A673 (cell line): ENCODE data around the gene METTL25B.

Source experiments
- EZH2 ChIP-seq: fragments of 200-600 bp; sonication (generic); IDR thresholded peaks from 2 replicates; pipeline ENCODE4 v1.6.1; 2017; ENCODE audit warnings: borderline replicate concordance, low read depth, mild to moderate bottlenecking, mixed read lengths, antibody characterized with exemption, low read length; ENCODE audit not compliant: poor library complexity, severe bottlenecking
- TF ChIP-seq, protein P1 (sequence below): fragments of 300-800, 200-600 bp; sonication (generic); conservative IDR thresholded peaks from 2 replicates; pipeline ENCODE4 v1.5.1; 2017; ENCODE audit warnings: low read depth, mild to moderate bottlenecking, antibody characterized with exemption, low read length, moderate library complexity, mixed read lengths

DNA sequence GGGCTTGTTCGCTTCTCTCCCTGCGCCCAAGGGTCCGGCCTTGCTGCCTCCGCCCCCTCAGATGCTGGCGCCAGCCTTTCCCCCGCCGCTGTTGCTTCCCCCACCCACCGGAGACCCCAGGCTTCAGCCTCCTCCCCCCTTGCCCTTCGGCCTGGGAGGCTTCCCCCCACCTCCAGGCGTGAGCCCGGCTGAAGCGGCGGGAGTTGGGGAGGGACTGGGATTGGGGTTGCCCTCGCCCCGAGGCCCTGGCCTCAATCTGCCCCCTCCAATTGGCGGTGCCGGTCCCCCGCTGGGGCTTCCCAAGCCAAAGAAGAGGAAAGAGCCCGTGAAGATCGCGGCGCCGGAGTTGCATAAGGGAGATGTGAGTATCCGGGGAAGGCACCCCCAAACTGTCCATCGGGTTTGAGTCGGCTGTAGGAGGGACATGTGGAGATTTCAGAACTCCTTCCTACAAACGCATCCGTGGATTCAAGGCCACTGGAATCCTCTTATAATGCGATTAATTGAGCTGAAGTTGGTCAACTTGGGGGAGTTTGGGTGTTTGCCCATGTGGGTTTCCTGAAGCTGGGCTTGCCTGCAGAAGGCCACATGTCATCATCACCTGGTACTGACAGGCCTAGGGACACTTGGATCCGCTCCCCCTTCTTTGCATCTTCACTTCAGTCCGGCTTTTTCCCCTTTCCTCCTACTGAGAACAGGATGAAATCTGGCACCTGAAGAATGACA, 39.8 kb downstream of the METTL25B start:
- TF ChIP-seq, protein P1, sequence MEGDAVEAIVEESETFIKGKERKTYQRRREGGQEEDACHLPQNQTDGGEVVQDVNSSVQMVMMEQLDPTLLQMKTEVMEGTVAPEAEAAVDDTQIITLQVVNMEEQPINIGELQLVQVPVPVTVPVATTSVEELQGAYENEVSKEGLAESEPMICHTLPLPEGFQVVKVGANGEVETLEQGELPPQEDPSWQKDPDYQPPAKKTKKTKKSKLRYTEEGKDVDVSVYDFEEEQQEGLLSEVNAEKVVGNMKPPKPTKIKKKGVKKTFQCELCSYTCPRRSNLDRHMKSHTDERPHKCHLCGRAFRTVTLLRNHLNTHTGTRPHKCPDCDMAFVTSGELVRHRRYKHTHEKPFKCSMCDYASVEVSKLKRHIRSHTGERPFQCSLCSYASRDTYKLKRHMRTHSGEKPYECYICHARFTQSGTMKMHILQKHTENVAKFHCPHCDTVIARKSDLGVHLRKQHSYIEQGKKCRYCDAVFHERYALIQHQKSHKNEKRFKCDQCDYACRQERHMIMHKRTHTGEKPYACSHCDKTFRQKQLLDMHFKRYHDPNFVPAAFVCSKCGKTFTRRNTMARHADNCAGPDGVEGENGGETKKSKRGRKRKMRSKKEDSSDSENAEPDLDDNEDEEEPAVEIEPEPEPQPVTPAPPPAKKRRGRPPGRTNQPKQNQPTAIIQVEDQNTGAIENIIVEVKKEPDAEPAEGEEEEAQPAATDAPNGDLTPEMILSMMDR, result no peak
- TF ChIP-seq EZH2, result no peak
